GM12891 (cell line): ENCODE results near the gene GGT6.

ENCODE experiments used
- DNase-seq: peaks from one replicate; pipeline ENCODE4 v3.0.0; 2011; ENCODE audit warnings: low spot score; ENCODE audit not compliant: insufficient read length
- FAIRE-seq: peaks from 2 replicates; lab custom pipeline; 2011; peaks lifted over from hg19 to GRCh38; lab: Jason Lieb, UNC
- PAX5 ChIP-seq: IDR thresholded peaks from 2 replicates; pipeline ENCODE4 v1.6.1; 2011; ENCODE audit warnings: low read length, moderate library complexity, mild to moderate bottlenecking; ENCODE audit not compliant: insufficient read depth, severe bottlenecking
- POLR2A ChIP-seq: IDR thresholded peaks from 2 replicates; pipeline ENCODE4 v1.6.1; 2011; ENCODE audit warnings: low read depth, low read length, control low read depth
- POLR2AphosphoS5 ChIP-seq: IDR thresholded peaks from 2 replicates; pipeline ENCODE4 v1.6.1; 2011; ENCODE audit warnings: low read depth, low read length, control low read depth
- POU2F2 ChIP-seq: IDR thresholded peaks from 2 replicates; pipeline ENCODE4 v1.6.1; 2011; ENCODE audit warnings: low read depth, mild to moderate bottlenecking, control low read depth, low read length, moderate library complexity
- SPI1 ChIP-seq: IDR thresholded peaks from 2 replicates; pipeline ENCODE4 v1.6.1; 2011; ENCODE audit warnings: low read depth, low read length, control low read depth
- TAF1 ChIP-seq: IDR thresholded peaks from 2 replicates; pipeline ENCODE4 v1.6.1; 2011; ENCODE audit warnings: low read depth, low read length, control low read depth

GGT6 gene

GRCh38 chr17:4516735-4517134 is 43.6 kb downstream of the GGT6 start:
- TF ChIP-seq POLR2AphosphoS5 (no peak), POLR2A (no peak), SPI1 (no peak), POU2F2 (no peak), TAF1 (no peak), PAX5 (no peak)
- no peak for DNase-seq
- no peak for FAIRE-seq

DNA sequence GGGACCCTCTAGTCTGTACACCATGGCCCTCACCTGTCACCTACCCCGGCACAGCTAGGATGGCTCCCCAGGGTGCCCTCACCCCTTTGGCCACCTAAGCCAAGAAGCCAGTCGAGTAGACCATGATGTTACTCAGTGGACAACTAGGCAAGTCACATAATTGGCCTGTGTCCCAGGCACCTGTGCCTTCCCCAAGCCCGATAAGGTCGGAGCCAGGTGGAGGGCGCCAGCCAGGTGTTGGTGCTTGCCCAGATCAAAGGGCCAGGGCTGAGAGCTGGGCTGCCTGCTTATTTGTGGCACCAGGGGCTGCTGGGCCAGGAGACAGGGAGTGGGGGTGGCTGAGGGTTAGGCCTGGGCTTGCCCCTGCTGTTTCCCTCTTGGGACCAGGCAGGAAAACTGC is 44.9 kb downstream of the GGT6 start:
- TF ChIP-seq POLR2A (no peak), SPI1 (no peak), PAX5 (no peak), TAF1 (no peak), POU2F2 (no peak), POLR2AphosphoS5 (no peak)
- DNase-seq (no peak), FAIRE-seq (no peak)

DNA sequence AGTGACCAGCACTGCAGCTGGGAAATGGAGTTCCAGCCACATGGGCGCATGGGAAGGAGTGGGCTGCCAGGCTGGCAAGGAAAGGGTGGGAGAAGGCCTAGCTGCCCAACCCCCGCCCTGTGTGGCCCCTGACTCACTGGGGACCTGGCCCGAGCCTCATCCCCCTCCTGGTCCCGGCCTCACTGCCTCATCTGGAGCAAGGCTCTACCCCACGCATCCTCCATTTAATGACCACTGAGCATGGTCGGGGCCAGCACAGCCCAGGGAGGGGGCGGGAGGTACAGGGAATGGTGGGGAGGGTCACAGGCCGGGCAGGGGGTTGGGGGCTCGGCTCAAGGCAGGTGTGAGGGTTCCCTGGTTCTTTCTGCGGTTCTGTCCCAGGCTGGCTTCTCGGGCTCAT is 45.6 kb downstream of the GGT6 start:
- FAIRE-seq, result no peak
- no peak for TF ChIP-seq POU2F2
- no peak for TF ChIP-seq POLR2AphosphoS5
- no peak for TF ChIP-seq TAF1
- no peak for TF ChIP-seq PAX5
- no peak for DNase-seq

- DNase-seq (no peak), FAIRE-seq (no peak)
- no peak for TF ChIP-seq POU2F2
- no peak for TF ChIP-seq POLR2A
- no peak for TF ChIP-seq SPI1
- TF ChIP-seq POLR2AphosphoS5, result no peak
- TF ChIP-seq PAX5, result no peak
- TF ChIP-seq TAF1, result no peak
Observed at GRCh38 chr17:4514206-4514605, 46.2 kb downstream of the GGT6 start.

DNA sequence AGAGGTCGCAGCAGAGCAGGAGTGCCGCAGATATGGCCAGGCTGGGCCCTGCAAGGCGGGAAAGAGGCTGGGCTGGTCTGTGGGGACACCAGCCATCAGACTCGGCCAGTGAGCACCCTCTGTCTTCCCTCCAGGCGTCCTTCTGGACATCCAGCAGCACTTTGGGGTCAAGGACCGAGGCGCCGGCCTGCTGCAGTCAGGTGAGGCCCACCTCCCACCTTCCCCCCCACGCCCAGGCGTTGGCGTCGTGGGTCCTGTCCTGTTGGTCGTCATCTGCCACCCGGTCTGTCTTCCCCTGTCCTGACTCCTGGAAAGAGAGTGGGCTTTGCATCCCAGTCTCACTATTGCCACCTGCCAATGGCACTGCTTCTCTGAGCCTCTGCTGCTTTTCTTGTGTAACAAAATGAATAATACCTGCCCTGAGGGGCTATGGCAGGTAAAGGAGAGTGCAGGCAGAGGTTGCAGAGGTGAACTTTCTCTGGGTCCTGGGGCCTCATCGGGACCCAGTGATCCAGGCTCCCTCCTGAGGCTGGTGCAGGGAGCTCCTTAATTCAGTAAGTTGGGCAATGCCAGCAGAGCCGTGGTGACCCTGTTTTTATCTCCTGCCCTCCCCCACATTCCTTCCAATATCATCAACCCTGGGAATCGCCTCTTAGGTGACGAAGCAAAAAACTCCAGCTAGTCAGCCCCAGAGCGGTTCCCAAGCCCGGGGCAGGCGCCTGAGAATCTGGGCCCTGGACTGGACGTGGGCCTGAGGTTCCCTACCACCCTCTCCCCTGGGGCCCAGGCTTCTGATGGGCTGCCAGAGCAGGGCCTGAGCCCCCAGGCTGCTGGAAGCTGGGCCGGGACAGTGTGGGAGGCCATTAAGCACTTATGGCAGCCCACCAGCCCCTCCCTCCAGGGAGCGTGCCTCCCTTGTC is 47.0 kb downstream of the GGT6 start:
- FAIRE-seq (no peak), DNase-seq (no peak)
- TF ChIP-seq POU2F2 (no peak), TAF1 (no peak), POLR2AphosphoS5 (no peak), SPI1 (no peak), PAX5 (no peak), POLR2A (no peak)

GRCh38 chr17:4512156-4513112 is 47.9 kb downstream of the GGT6 start:
- DNase-seq (no peak), FAIRE-seq (peak; percentile 43)
- no peak for TF ChIP-seq SPI1
- TF ChIP-seq POLR2AphosphoS5, result no peak
- TF ChIP-seq POLR2A, result no peak
- no peak for TF ChIP-seq PAX5
- TF ChIP-seq POU2F2, result no peak
- no peak for TF ChIP-seq TAF1

DNA sequence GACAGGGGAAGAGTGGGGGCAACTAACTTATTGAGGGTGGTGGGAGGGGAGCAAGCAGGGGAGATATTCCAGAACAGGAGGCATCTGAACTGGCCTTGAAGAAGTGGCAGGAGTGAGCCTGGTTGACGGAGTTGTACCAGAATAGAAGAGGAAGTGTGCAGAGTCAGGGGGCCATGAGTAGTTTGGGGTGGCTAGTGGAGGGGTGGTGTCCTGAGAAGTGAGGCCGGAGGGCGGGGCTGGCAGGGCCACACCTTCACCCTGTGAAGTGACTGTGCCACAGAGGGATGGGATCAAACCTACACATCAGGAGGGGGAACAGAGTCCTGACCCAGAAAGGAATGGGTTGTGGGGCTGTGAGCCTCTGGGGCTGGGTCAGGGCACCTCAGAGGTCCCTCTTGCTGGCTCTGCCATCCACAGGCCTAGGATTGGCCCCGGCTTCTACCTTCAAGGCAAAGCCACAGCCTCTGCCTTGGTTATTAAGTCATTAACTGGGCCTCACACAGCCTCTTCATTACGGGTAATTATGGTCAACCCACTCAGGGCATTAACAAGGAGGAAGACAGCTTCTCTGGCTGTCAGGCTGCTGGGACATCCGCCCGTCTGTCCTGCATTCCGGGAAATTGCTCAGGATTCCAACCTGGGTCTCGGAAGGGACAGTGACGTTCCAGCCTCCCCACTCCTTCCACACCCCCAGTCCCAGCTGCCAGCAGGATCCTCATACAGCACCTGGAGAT is 49.0 kb downstream of the GGT6 start:
- FAIRE-seq, result no peak
- TF ChIP-seq SPI1 (peak; percentile 72), PAX5 (no peak)
- DNase-seq, result no peak

GRCh38 chr17:4510618-4510941 is 49.8 kb downstream of the GGT6 start:
- FAIRE-seq (no peak), DNase-seq (no peak)
- TF ChIP-seq POLR2AphosphoS5 (no peak), SPI1 (no peak), POU2F2 (no peak), POLR2A (no peak), PAX5 (no peak), TAF1 (no peak)

DNA sequence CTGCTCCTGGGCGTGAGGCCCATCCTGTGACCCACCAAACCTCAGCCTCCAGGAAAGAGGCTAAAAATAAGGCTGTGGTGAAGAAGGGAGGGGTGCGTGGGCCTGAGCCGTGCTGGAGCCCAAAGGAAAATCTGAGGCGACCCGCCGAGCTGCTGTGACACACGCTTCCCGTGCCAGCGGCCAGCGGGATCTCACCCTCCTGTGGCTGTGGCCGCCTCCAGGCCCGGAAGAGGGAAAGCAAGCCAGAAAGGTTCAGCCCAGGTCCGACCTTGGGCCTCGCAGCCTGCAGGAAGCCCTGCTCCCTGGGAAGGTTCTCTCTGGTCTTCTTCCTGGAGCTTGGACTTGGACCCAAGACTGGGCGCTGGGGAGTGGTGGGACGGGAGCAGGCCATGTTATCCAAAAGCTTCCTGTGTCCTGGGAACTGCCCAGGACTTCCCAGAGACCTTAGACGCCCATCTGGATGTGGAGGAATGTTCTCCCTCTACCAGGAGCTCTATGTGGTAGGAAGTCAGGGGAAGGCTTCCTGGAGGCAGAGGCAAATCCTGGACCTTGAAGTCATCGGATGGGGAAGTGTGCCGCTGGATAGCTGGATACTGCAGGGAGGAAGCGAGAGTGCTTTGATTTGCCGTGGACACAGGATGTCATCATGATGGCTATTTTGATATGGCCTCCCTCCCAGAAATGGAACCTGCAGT is 50.3 kb downstream of the GGT6 start:
- no peak for FAIRE-seq
- no peak for TF ChIP-seq POU2F2
- TF ChIP-seq TAF1, result no peak
- no peak for TF ChIP-seq POLR2A
- TF ChIP-seq POLR2AphosphoS5, result no peak
- no peak for DNase-seq
